Ovary (tissue), 3 donors: ENCODE data around the gene IL1RAPL1.

ENCODE experiments used
- POLR2A ChIP-seq: fragments of 450-650 bp; IDR thresholded peaks from one replicate; pipeline ENCODE4 v1.6.1; 2017; ENCODE audit warnings: antibody characterized with exemption, mild to moderate bottlenecking, moderate library complexity
- TF ChIP-seq, protein P1 (sequence below), 3 donors: fragments of 450-650 bp in 2 of 3; fragments of 200-600 bp in 1 of 3; IDR thresholded peaks; one replicate each; pipeline versions ENCODE4 v1.5.1 to v1.8.0; 2016 to 2022; ENCODE audit warnings: antibody characterized with exemption in 3 of 3, mild to moderate bottlenecking in 1 of 3
- donor health status: DM: no; HTN: no; CAD: no.

DNA sequence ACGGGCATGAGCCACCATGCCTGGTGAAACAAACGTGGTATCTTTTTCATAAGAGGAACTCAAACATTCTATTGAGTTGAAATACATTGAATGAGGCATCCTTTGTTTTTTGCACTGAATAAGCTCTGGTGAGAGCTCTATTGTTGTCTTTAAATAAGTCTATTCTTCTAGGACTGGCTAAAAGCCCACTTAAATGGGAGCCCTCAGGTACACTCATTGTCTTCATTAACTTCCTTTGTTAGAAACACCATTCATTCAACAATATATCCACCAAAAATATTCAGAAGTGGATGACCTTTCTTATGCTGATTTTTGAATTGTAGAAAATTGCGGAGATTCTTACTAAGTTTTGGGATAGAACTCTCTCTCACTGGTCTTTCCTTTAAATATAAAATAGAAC, 568.0 kb downstream of the IL1RAPL1 start:
- TF ChIP-seq, protein P1, sequence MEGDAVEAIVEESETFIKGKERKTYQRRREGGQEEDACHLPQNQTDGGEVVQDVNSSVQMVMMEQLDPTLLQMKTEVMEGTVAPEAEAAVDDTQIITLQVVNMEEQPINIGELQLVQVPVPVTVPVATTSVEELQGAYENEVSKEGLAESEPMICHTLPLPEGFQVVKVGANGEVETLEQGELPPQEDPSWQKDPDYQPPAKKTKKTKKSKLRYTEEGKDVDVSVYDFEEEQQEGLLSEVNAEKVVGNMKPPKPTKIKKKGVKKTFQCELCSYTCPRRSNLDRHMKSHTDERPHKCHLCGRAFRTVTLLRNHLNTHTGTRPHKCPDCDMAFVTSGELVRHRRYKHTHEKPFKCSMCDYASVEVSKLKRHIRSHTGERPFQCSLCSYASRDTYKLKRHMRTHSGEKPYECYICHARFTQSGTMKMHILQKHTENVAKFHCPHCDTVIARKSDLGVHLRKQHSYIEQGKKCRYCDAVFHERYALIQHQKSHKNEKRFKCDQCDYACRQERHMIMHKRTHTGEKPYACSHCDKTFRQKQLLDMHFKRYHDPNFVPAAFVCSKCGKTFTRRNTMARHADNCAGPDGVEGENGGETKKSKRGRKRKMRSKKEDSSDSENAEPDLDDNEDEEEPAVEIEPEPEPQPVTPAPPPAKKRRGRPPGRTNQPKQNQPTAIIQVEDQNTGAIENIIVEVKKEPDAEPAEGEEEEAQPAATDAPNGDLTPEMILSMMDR (IDR thresholded peaks at IDR 0.05), result no peak
- no peak for TF ChIP-seq POLR2A
